PC-3 (cell line): Measurements from ENCODE around the gene ALDH3A2. TPM values are rescaled to one million over a fixed set of nuclear protein-coding genes. Genes with fewer than 3 reads are reported as not detected.

Source experiments
- ATAC-seq: fragments of 200-7000 bp; cut with Tn5 transposase; 2 replicates; pipeline ENCODE4 v1.9.1; 2020; ENCODE audit warnings: mild to moderate bottlenecking, moderate library complexity
- BruUV-seq: library from RNA; stranded (reverse); fragments of 400-500 nt; replicated peaks from 2 replicates; lab custom pipeline; 2021; lab: Mats Ljungman, UMichigan
- CTCF ChIA-PET: fragments of 300-600 bp; sonication (Branson Sonifier 250); formaldehyde crosslinking; loops from one replicate; lab custom pipeline; 2022; ENCODE audit warnings: antibody characterized with exemption; lab: Charles Lee
- POLR2A ChIA-PET: fragments of 300-600 bp; sonication (Branson Sonifier 250); formaldehyde crosslinking; loops from one replicate; lab custom pipeline; 2022; ENCODE audit warnings: antibody characterized with exemption; ENCODE audit not compliant: unreplicated experiment; lab: Charles Lee
- DNase-seq: peaks from one replicate; pipeline ENCODE4 v3.0.0-alpha.2; 2015
- H2AFZ ChIP-seq: fragments of 300-600 bp; sonication (generic); 2 replicates; pipeline ENCODE4 v1.6.0; 2016; ENCODE audit warnings: antibody characterized with exemption, low read length
- H3F3A ChIP-seq: fragments of 300-600 bp; sonication (generic); one replicate; pipeline ENCODE4 v1.6.0; 2017; ENCODE audit warnings: antibody characterized with exemption, low read length, control low read depth, mild to moderate bottlenecking; ENCODE audit not compliant: unreplicated experiment
- H3K27ac ChIP-seq: fragments of 300-600 bp; sonication (generic); 2 replicates; pipeline ENCODE4 v1.5.1; 2016; ENCODE audit warnings: mild to moderate bottlenecking, low read length
- H3K27me3 ChIP-seq: fragments of 300-600 bp; sonication (generic); 2 replicates; pipeline ENCODE4 v1.6.1; 2016; ENCODE audit warnings: low read length, mixed read lengths
- H3K36me3 ChIP-seq: fragments of 300-600 bp; sonication (generic); 2 replicates; pipeline ENCODE4 v1.6.1; 2016; ENCODE audit warnings: low read depth, mixed run types, low read length, mixed read lengths
- H3K4me1 ChIP-seq: fragments of 300-600 bp; sonication (generic); 2 replicates; pipeline ENCODE4 v1.5.1; 2016; ENCODE audit warnings: low read length; ENCODE audit not compliant: insufficient read depth
- H3K4me2 ChIP-seq: fragments of 300-600 bp; sonication (generic); 2 replicates; pipeline ENCODE4 v1.6.0; 2016; ENCODE audit warnings: low read length
- H3K4me3 ChIP-seq: fragments of 300-600 bp; sonication (generic); 2 replicates; pipeline ENCODE4 v1.5.1; 2016; ENCODE audit warnings: mild to moderate bottlenecking, low read length, mixed read lengths
- H3K79me2 ChIP-seq: fragments of 300-600 bp; sonication (generic); 2 replicates; pipeline ENCODE4 v1.6.1; 2017; ENCODE audit warnings: low read length, mixed read lengths
- H3K9ac ChIP-seq: fragments of 300-600 bp; sonication (generic); 2 replicates; pipeline ENCODE4 v1.6.0; 2016; ENCODE audit warnings: mild to moderate bottlenecking, low read length
- H3K9me2 ChIP-seq: fragments of 300-600 bp; sonication (generic); replicated peaks from 2 replicates; pipeline ENCODE4 v1.6.1; 2016; ENCODE audit warnings: mixed run types, low read length, mixed read lengths
- H3K9me3 ChIP-seq: fragments of 300-600 bp; sonication (generic); 2 replicates; pipeline ENCODE4 v1.6.1; 2016; ENCODE audit warnings: low read length, mixed read lengths
- H4K20me1 ChIP-seq: fragments of 300-600 bp; sonication (generic); 2 replicates; pipeline ENCODE4 v1.6.1; 2016; ENCODE audit warnings: low read length, mixed read lengths
- EZH2 ChIP-seq: fragments of 300-600 bp; sonication (generic); IDR thresholded peaks from one replicate; pipeline ENCODE4 v1.6.1; 2017; ENCODE audit warnings: antibody characterized with exemption, mild to moderate bottlenecking, low read length; ENCODE audit not compliant: unreplicated experiment
- EZH2phosphoT487 ChIP-seq: fragments of 300-600 bp; sonication (generic); IDR thresholded peaks from 2 replicates; pipeline ENCODE4 v1.6.1; 2018; ENCODE audit warnings: mild to moderate bottlenecking, antibody characterized with exemption, low read length, borderline replicate concordance
- intact Hi-C: fragments of 100-400 bp; cut with micrococcal nuclease; formaldehyde crosslinking; loops from 2 replicates; pipeline ENCODE4 v1.9.0; 2023
- total RNA-seq: library from RNA; depleted of rRNA; stranded (reverse); fragments of >200 nt; gene quantifications from 2 replicates; pipeline ENCODE4 v1.2.3, GENCODE V29; 2014
- TF ChIP-seq, protein P1 (sequence below): fragments of 300-600 bp; sonication (generic); conservative IDR thresholded peaks from 2 replicates; pipeline ENCODE4 v1.5.1; 2017; ENCODE audit warnings: antibody characterized with exemption, low read depth, mild to moderate bottlenecking, low read length

The ALDH3A2 gene
- total RNA-seq, 1 experiment from 2014 or later: 125 TPM

DNA sequence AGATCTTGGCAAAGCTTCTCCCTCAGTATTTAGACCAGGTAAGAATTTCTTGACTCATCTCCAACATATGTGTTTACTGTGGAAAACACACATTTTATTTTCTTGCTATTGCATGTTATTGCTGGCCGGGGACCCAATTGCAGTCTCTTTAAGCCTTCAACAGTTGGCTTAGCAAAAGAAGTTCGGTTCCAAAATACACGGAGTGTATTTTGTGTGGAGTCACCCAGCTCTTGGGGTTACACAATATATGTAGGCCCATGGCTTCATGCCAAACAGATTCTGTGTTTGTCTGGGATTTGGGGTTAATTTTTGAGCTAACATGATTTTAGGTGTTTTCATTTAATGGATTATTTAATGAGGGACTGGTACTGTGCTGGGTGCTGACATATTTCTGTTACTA, 4.0 kb downstream of the ALDH3A2 start:
- Histone ChIP-seq H3K4me2 (peak overlapping the region; percentile 92), H3K4me3 (no peak overlapping the region), H3K4me1 (peaks cover 42% of the 10 kb centered on the region), H3K9ac (no peak overlapping the region), H2AFZ (no peak overlapping the region), H3K79me2 (peaks cover 70% of the 10 kb centered on the region), H3K27me3 (no peaks in the 10 kb centered on the region), H3K9me3 (no peaks in the 10 kb centered on the region), H3K27ac (no peak overlapping the region), H3K36me3 (peaks cover 37% of the 10 kb centered on the region), H3K9me2 (no peaks in the 10 kb centered on the region), H3F3A (peaks cover 2% of the 10 kb centered on the region), H4K20me1 (peaks cover 8% of the 10 kb centered on the region; the same call in 1 of the 2 replicates)
- ATAC-seq (no peak), DNase-seq (peak; percentile 30)
- TF ChIP-seq, protein P1, sequence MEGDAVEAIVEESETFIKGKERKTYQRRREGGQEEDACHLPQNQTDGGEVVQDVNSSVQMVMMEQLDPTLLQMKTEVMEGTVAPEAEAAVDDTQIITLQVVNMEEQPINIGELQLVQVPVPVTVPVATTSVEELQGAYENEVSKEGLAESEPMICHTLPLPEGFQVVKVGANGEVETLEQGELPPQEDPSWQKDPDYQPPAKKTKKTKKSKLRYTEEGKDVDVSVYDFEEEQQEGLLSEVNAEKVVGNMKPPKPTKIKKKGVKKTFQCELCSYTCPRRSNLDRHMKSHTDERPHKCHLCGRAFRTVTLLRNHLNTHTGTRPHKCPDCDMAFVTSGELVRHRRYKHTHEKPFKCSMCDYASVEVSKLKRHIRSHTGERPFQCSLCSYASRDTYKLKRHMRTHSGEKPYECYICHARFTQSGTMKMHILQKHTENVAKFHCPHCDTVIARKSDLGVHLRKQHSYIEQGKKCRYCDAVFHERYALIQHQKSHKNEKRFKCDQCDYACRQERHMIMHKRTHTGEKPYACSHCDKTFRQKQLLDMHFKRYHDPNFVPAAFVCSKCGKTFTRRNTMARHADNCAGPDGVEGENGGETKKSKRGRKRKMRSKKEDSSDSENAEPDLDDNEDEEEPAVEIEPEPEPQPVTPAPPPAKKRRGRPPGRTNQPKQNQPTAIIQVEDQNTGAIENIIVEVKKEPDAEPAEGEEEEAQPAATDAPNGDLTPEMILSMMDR: no peak
- no peak for TF ChIP-seq EZH2phosphoT487
- TF ChIP-seq EZH2: no peak
- no TSS peak for BruUV-seq
- ChIA-PET CTCF (interaction anchor here (0.5 kb wide), 1 partner anchor 111 kb away, joined by 3 read pairs; no protein-coding TSS in a partner anchor), POLR2A (no interaction called here)
- intact Hi-C loops: no loop called here

DNA sequence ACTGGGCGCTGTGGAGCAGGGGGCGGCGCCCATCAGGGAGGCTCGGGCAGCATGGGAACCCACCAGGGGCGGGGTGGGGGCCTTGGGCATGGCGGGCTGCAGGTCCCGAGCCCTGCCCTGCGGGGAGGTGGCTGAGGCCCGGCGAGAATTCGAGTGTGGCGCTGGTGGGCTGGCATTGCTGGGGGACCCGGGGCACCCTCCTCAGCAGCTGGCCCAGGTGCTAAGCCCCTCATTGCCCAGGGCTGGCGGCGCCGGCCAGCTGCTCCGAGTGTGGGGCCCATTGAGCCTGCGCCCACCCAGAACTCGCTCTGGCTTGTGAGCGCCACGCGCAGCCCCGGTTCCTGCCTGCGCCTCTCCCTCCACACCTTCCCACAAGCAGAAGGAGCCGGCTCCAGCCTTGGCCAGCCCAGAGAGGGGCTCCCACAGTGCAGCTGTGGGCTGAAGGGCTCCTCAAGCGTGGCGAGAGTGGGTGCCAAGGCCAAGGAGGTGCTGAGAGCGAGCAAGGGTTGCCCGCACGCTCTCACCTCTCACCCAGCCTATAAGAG, 5.9 kb downstream of the ALDH3A2 start:
- H3K9me2 ChIP-seq: no peaks in the 10 kb centered on the region
- ChIA-PET POLR2A (no interaction called here), CTCF (no interaction called here)
- H4K20me1 ChIP-seq: peaks cover 8% of the 10 kb centered on the region; the same call in 1 of the 2 replicates
- DNase-seq (no peak), ATAC-seq (no peak)
- H3K36me3 ChIP-seq: peaks cover 53% of the 10 kb centered on the region
- no peak overlapping the region for H3K27ac ChIP-seq
- H3K9me3 ChIP-seq: no peaks in the 10 kb centered on the region
- no peak overlapping the region for H3K4me3 ChIP-seq
- H3K27me3 ChIP-seq: no peaks in the 10 kb centered on the region
- no peak overlapping the region for H2AFZ ChIP-seq
- H3F3A ChIP-seq: no peaks in the 10 kb centered on the region
- intact Hi-C loops: no loop called here
- TF ChIP-seq, protein P1: no peak
- TF ChIP-seq EZH2 (no peak), EZH2phosphoT487 (no peak)
- no peak overlapping the region for H3K9ac ChIP-seq
- H3K4me2 ChIP-seq: no peak overlapping the region
- peaks cover 40% of the 10 kb centered on the region for H3K4me1 ChIP-seq
- H3K79me2 ChIP-seq: peaks cover 70% of the 10 kb centered on the region
- BruUV-seq: no TSS peak

DNA sequence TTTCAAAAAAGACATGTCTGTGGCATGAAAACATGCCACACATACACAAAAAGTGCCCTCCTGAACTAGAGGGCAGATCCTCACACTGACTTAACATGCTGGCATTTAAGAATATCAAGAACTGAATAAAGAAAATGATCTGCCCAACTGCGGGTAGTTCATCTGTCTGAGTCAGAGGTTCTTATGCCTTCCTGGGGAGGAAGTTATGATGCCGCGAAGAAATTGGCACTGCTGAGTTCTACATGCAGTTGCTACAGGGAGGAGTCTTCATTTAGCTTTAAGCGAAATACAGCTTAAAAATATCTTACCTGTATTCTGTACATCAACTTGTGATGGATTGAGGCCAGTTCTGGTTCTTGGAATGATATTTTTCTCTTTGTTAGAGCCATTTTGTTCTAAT, 6.3 kb downstream of the ALDH3A2 start:
- H3K79me2 ChIP-seq: peaks cover 65% of the 10 kb centered on the region
- H3K36me3 ChIP-seq: peaks cover 53% of the 10 kb centered on the region
- no peak overlapping the region for H3K9ac ChIP-seq
- no peak for ATAC-seq
- no peaks in the 10 kb centered on the region for H3K27me3 ChIP-seq
- TF ChIP-seq EZH2phosphoT487 (no peak), EZH2 (no peak)
- TF ChIP-seq, protein P1: no peak
- DNase-seq: no peak
- H3K9me2 ChIP-seq: no peaks in the 10 kb centered on the region
- H3K4me3 ChIP-seq: no peak overlapping the region
- BruUV-seq: no TSS peak
- H3K27ac ChIP-seq: no peak overlapping the region
- H2AFZ ChIP-seq: no peak overlapping the region
- peaks cover 8% of the 10 kb centered on the region; the same call in 1 of the 2 replicates for H4K20me1 ChIP-seq
- H3F3A ChIP-seq: no peaks in the 10 kb centered on the region
- intact Hi-C loops: no loop called here
- H3K4me1 ChIP-seq: peaks cover 44% of the 10 kb centered on the region
- no peaks in the 10 kb centered on the region for H3K9me3 ChIP-seq
- CTCF ChIA-PET: no interaction called here
- no peak overlapping the region for H3K4me2 ChIP-seq
- POLR2A ChIA-PET: no interaction called here
